ENCODE data around the gene FLVCR1. TPM values are rescaled to one million over a fixed set of nuclear protein-coding genes. Genes with fewer than 3 reads are reported as not detected.

The FLVCR1 gene
- total RNA-seq, 1 experiment from 2014 or later, result 67.9 TPM

DNA sequence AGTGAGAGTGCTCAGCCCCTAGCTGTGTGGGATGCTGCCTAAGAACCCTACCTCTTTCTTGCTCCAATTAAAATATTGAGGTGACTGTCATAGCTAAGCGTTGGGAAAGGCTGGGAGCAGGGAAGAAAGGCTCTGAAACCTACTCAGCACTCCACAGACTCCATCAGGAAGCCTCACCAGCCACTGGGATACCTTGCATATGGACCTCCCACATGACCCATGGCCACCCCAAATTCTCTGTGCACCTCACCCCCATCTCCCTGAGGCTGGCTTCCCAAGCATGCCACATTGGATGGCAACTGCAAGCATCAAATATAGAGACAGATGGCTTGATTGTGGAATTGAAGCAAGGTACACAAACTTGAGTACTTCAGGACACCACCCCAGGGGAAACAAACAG, 41.8 kb downstream of the FLVCR1 start:
- H3K4me3 Mint-ChIP-seq, result no peak overlapping the region
- H3K4me1 Mint-ChIP-seq, result peaks cover 46% of the 10 kb centered on the region
- DNase-seq (ENCODE audit: low spot score), result no peak
- H3K9me3 Mint-ChIP-seq, result peaks cover 38% of the 10 kb centered on the region
- POLR2A ChIA-PET, result interaction anchor here (1.0 to 1.8 kb wide), 3 partner anchors 15 to 42 kb away, joined by 4 to 5 read pairs (median 4); partner anchors contain the start of gene FLVCR1
- ATAC-seq, result peak; percentile 57
- no peaks in the 10 kb centered on the region; the same call in 1 of the 2 replicates for H3K27me3 Mint-ChIP-seq (ENCODE audit: low read depth)
- CTCF ChIA-PET, result interaction anchor here (0.7 to 2.2 kb wide), 3 partner anchors 21 to 95 kb away, joined by 3 to 6 read pairs (median 3); partner anchors contain the start of gene FLVCR1
- TF ChIP-seq, protein P1, sequence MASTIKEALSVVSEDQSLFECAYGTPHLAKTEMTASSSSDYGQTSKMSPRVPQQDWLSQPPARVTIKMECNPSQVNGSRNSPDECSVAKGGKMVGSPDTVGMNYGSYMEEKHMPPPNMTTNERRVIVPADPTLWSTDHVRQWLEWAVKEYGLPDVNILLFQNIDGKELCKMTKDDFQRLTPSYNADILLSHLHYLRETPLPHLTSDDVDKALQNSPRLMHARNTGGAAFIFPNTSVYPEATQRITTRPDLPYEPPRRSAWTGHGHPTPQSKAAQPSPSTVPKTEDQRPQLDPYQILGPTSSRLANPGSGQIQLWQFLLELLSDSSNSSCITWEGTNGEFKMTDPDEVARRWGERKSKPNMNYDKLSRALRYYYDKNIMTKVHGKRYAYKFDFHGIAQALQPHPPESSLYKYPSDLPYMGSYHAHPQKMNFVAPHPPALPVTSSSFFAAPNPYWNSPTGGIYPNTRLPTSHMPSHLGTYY (CRISPR knock-in tag; IDR thresholded peaks at IDR 0.05), result peak; percentile 78; the same call in 1 of the 2 replicates
- TF ChIP-seq, protein P2, sequence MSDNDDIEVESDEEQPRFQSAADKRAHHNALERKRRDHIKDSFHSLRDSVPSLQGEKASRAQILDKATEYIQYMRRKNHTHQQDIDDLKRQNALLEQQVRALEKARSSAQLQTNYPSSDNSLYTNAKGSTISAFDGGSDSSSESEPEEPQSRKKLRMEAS (CRISPR knock-in tag; IDR thresholded peaks at IDR 0.05), result peak; percentile 67
- TF ChIP-seq, protein P3, sequence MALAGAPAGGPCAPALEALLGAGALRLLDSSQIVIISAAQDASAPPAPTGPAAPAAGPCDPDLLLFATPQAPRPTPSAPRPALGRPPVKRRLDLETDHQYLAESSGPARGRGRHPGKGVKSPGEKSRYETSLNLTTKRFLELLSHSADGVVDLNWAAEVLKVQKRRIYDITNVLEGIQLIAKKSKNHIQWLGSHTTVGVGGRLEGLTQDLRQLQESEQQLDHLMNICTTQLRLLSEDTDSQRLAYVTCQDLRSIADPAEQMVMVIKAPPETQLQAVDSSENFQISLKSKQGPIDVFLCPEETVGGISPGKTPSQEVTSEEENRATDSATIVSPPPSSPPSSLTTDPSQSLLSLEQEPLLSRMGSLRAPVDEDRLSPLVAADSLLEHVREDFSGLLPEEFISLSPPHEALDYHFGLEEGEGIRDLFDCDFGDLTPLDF (CRISPR knock-in tag; IDR thresholded peaks at IDR 0.05), result 0 out of 2 replicates have a peak, but pooled peaks have one; percentile 42
- TF ChIP-seq, protein P4, sequence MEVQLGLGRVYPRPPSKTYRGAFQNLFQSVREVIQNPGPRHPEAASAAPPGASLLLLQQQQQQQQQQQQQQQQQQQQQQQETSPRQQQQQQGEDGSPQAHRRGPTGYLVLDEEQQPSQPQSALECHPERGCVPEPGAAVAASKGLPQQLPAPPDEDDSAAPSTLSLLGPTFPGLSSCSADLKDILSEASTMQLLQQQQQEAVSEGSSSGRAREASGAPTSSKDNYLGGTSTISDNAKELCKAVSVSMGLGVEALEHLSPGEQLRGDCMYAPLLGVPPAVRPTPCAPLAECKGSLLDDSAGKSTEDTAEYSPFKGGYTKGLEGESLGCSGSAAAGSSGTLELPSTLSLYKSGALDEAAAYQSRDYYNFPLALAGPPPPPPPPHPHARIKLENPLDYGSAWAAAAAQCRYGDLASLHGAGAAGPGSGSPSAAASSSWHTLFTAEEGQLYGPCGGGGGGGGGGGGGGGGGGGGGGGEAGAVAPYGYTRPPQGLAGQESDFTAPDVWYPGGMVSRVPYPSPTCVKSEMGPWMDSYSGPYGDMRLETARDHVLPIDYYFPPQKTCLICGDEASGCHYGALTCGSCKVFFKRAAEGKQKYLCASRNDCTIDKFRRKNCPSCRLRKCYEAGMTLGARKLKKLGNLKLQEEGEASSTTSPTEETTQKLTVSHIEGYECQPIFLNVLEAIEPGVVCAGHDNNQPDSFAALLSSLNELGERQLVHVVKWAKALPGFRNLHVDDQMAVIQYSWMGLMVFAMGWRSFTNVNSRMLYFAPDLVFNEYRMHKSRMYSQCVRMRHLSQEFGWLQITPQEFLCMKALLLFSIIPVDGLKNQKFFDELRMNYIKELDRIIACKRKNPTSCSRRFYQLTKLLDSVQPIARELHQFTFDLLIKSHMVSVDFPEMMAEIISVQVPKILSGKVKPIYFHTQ (CRISPR knock-in tag; IDR thresholded peaks at IDR 0.05), result peak; percentile 22; the same call in 1 of the 2 replicates
- peak; percentile 80; the same call in 1 of the 2 replicates for TF ChIP-seq EMX1 (CRISPR knock-in tag; IDR thresholded peaks at IDR 0.05)
- TF ChIP-seq, protein P5, sequence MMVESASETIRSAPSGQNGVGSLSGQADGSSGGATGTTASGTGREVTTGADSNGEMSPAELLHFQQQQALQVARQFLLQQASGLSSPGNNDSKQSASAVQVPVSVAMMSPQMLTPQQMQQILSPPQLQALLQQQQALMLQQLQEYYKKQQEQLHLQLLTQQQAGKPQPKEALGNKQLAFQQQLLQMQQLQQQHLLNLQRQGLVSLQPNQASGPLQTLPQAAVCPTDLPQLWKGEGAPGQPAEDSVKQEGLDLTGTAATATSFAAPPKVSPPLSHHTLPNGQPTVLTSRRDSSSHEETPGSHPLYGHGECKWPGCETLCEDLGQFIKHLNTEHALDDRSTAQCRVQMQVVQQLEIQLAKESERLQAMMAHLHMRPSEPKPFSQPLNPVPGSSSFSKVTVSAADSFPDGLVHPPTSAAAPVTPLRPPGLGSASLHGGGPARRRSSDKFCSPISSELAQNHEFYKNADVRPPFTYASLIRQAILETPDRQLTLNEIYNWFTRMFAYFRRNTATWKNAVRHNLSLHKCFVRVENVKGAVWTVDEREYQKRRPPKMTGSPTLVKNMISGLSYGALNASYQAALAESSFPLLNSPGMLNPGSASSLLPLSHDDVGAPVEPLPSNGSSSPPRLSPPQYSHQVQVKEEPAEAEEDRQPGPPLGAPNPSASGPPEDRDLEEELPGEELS (CRISPR knock-in tag; IDR thresholded peaks at IDR 0.05), result no peak
- no peak for TF ChIP-seq ELF4 (CRISPR knock-in tag; IDR thresholded peaks at IDR 0.05; ENCODE audit: low read depth)
- TF ChIP-seq NFATC4 (CRISPR knock-in tag; IDR thresholded peaks at IDR 0.05), result 0 out of 2 replicates have a peak, but pooled peaks have one; percentile 42
- H3K27ac Mint-ChIP-seq, result peak overlapping the region; percentile 81
- peaks cover 91% of the 10 kb centered on the region for H3K36me3 Mint-ChIP-seq

DNA sequence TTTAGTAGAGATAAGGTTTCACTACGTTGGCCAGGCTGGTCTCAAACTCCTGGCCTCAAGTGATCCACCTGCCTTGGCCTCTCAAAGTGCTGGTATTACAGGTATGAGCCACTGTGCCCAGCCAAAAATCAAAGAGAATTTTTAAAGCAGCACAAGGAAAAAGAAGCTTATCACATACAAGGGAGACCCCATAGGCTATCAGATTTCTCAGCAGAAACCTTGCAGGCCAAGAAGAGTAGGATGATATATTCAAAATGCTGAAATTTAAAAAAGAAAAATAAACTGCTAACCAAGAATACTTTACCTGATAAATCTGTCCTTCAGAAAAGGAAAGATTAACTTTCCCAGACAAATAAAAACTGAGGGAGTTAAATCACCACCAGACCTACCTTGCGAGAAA, 43.2 kb downstream of the FLVCR1 start:
- Mint-ChIP-seq H3K27me3 (ENCODE audit: low read depth) (no peaks in the 10 kb centered on the region; the same call in 1 of the 2 replicates), H3K4me1 (peaks cover 54% of the 10 kb centered on the region), H3K36me3 (peaks cover 91% of the 10 kb centered on the region), H3K4me3 (no peak overlapping the region), H3K9me3 (peaks cover 50% of the 10 kb centered on the region), H3K27ac (no peak overlapping the region)
- no peak for DNase-seq (ENCODE audit: low spot score)
- ChIA-PET CTCF (interaction anchor here (0.7 kb wide), 1 partner anchor 28 kb away, joined by 4 read pairs; no protein-coding TSS in a partner anchor), POLR2A (interaction anchor here (0.7 kb wide), 1 partner anchor 43 kb away, joined by 4 read pairs; the partner anchor contains the start of gene FLVCR1)
- no peak for ATAC-seq
- TF ChIP-seq, protein P4 (CRISPR knock-in tag; IDR thresholded peaks at IDR 0.05), result no peak
- TF ChIP-seq GTF2I (CRISPR knock-in tag; conservative IDR thresholded peaks at IDR 0.05), result no peak
- no peak for TF ChIP-seq ZNF317 (CRISPR knock-in tag; IDR thresholded peaks at IDR 0.05; ENCODE audit: borderline replicate concordance, low read depth)
- TF ChIP-seq, protein P3 (CRISPR knock-in tag; IDR thresholded peaks at IDR 0.05), result no peak
- TF ChIP-seq, protein P6, sequence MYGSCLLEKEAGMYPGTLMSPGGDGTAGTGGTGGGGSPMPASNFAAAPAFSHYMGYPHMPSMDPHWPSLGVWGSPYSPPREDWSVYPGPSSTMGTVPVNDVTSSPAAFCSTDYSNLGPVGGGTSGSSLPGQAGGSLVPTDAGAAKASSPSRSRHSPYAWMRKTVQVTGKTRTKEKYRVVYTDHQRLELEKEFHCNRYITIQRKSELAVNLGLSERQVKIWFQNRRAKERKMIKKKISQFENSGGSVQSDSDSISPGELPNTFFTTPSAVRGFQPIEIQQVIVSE (CRISPR knock-in tag; IDR thresholded peaks at IDR 0.05; ENCODE audit: borderline replicate concordance), result no peak
- no peak for TF ChIP-seq NR1H2 (CRISPR knock-in tag; IDR thresholded peaks at IDR 0.05)
- TF ChIP-seq SMAD3 (CRISPR knock-in tag; IDR thresholded peaks at IDR 0.05; ENCODE audit: borderline replicate concordance), result no peak
- TF ChIP-seq TP53 (CRISPR knock-in tag; IDR thresholded peaks at IDR 0.05), result no peak
- TF ChIP-seq, protein P7, sequence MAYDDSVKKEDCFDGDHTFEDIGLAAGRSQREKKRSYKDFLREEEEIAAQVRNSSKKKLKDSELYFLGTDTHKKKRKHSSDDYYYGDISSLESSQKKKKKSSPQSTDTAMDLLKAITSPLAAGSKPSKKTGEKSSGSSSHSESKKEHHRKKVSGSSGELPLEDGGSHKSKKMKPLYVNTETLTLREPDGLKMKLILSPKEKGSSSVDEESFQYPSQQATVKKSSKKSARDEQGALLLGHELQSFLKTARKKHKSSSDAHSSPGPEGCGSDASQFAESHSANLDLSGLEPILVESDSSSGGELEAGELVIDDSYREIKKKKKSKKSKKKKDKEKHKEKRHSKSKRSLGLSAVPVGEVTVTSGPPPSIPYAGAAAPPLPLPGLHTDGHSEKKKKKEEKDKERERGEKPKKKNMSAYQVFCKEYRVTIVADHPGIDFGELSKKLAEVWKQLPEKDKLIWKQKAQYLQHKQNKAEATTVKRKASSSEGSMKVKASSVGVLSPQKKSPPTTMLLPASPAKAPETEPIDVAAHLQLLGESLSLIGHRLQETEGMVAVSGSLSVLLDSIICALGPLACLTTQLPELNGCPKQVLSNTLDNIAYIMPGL (CRISPR knock-in tag; IDR thresholded peaks at IDR 0.05), result no peak
- TF ChIP-seq FOXK1 (CRISPR knock-in tag; IDR thresholded peaks at IDR 0.05), result no peak
- TF ChIP-seq, protein P8, sequence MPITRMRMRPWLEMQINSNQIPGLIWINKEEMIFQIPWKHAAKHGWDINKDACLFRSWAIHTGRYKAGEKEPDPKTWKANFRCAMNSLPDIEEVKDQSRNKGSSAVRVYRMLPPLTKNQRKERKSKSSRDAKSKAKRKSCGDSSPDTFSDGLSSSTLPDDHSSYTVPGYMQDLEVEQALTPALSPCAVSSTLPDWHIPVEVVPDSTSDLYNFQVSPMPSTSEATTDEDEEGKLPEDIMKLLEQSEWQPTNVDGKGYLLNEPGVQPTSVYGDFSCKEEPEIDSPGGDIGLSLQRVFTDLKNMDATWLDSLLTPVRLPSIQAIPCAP (CRISPR knock-in tag; IDR thresholded peaks at IDR 0.05), result no peak
